Measurements from ENCODE around the gene EGFL8. TPM values are rescaled to one million over a fixed set of nuclear protein-coding genes. Genes with fewer than 3 reads are reported as not detected.

EGFL8 gene
- total and polyA plus RNA-seq, 12 donors: 1.3 to 103 (median 9.0) TPM

DNA sequence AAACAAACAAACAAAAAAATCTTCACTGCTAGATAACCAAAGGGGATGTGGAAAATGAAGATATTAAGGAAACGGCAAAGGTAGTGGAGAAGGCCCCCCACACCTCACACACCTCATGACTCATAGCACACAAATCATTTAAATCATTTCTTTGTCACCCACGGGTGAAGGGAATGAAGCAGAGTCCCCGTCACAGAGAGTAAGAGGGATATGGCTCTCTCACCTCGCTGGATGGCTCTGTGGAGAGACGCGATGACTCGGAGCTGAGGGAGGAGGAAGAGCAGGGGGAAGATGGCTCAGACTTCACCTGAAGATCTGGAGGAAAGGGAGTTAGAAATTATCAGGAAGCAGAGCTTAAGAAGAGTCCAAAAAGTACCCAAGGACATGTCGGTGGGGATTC, 37.5 kb upstream of the EGFL8 start:
- no peak for DNase-seq
- peaks cover 20 to 29% of the 10 kb centered on the region in 2 donors for H3K4me1 ChIP-seq (replicated peaks in 1 of 2)
- H3K36me3 ChIP-seq (replicated peaks in 1 of 2): peaks cover 0 to 38% of the 10 kb centered on the region in 2 donors
- H3K27ac ChIP-seq: no peak overlapping the region
- H3K27me3 ChIP-seq: no peaks in the 10 kb centered on the region
- H3K4me3 ChIP-seq: peak overlapping the region in 1 of 4 donors; percentile 96
- TF ChIP-seq, protein P1, sequence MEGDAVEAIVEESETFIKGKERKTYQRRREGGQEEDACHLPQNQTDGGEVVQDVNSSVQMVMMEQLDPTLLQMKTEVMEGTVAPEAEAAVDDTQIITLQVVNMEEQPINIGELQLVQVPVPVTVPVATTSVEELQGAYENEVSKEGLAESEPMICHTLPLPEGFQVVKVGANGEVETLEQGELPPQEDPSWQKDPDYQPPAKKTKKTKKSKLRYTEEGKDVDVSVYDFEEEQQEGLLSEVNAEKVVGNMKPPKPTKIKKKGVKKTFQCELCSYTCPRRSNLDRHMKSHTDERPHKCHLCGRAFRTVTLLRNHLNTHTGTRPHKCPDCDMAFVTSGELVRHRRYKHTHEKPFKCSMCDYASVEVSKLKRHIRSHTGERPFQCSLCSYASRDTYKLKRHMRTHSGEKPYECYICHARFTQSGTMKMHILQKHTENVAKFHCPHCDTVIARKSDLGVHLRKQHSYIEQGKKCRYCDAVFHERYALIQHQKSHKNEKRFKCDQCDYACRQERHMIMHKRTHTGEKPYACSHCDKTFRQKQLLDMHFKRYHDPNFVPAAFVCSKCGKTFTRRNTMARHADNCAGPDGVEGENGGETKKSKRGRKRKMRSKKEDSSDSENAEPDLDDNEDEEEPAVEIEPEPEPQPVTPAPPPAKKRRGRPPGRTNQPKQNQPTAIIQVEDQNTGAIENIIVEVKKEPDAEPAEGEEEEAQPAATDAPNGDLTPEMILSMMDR (IDR thresholded peaks at IDR 0.05): no peak
- TF ChIP-seq POLR2A (IDR thresholded peaks at IDR 0.05): no peak
- 36 to 44% (median 41%) methylated on average over 8 of the region's 8 CpGs for WGBS, 4 donors
- intact Hi-C loops (cut with DNase I): no loop called here
- H3K9me3 ChIP-seq (replicated peaks in 1 of 3): no peaks in the 10 kb centered on the region

DNA sequence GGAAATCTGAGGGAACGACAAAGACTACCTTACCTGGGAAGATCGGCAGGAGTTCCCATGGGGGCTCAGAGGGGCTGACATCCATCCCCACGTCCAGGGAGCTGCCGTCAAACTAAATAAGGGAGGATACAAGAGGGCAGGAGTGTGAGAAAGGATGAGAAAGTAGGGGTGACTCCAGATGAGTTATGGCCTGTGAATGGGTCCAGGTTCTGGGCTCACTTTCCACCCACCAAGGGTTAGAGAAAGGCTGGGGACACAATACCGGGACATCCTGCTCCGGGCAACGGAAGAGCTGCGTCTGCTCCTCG, 37.0 kb upstream of the EGFL8 start:
- TF ChIP-seq, protein P1 (IDR thresholded peaks at IDR 0.05): no peak
- no peak for TF ChIP-seq POLR2A (IDR thresholded peaks at IDR 0.05)
- no peaks in the 10 kb centered on the region for H3K27me3 ChIP-seq
- intact Hi-C loops (cut with DNase I): no loop called here
- H3K36me3 ChIP-seq (replicated peaks in 1 of 2): peaks cover 0 to 34% of the 10 kb centered on the region in 2 donors
- no peaks in the 10 kb centered on the region for H3K9me3 ChIP-seq (replicated peaks in 1 of 3)
- peaks cover 20 to 29% of the 10 kb centered on the region in 2 donors for H3K4me1 ChIP-seq (replicated peaks in 1 of 2)
- peak overlapping the region in 2 of 5 donors; percentile 79 to 94 for H3K27ac ChIP-seq
- WGBS, 4 donors: 2 to 7% (median 4%) methylated on average over 6 to 9 of the region's 9 CpGs
- no peak for DNase-seq
- peak overlapping the region in 3 of 4 donors; percentile 88 to 100 (median 96) for H3K4me3 ChIP-seq

DNA sequence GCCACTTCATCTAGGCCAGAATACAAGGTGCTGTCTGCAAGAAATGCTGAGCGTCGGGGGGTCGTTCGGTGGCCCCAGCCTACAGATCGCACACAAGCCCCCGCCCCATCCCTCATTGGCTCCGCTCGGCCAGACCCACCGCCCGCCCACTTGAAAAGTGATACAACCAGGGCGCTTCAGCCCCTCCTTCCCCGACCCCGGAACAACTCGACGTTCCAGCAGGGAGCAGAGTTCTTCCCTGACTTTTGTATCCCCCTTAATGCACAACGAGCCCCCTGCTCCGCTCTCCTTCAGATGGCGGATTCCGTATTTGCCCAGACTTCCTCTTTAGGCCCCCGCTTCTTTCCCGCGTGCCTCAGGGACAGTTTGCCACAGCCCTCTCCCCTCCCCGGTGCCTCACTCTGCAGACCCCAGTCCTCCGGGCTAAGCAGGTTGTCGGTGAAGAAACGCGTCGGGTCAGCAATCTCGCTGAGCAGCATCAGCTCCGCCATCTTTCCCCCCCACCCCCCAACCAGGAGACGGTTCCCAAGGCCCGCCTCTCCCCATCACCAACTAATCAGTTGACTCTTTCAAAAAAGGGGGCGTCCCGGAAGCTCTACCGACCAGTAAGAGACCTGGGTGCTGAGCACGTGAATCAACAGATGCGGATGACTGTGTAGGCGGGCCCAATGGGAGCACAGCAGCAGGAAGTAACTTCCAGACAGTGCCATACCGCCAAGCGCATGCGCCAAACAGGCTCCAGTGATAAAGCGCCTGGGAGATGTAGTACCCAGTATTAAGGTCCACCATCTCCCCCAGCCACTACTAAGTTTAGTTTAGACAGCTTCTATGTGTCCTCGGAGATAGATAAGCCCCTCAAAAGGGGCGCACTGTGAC, 36.4 kb upstream of the EGFL8 start, which contains the start of gene ATF6B:
TSS of gene ATF6B (minus strand) at position 530 of the 876 bp plus-strand sequence. CDS start at position 491, 39 bp downstream.
- Histone ChIP-seq H3K4me3 (peak within 1 kb of the TSS; percentile 54 to 100 (median 92)), H3K27ac (peak within 1 kb of the TSS; percentile 74 to 94 (median 88)), H3K9me3 (replicated peaks in 1 of 3) (no peaks in the 10 kb centered on the region), H3K36me3 (replicated peaks in 1 of 2) (peaks cover 0 to 32% of the 10 kb centered on the region in 2 donors), H3K27me3 (no peaks in the 10 kb centered on the region), H3K4me1 (replicated peaks in 1 of 2) (peaks cover 20 to 29% of the 10 kb centered on the region in 2 donors)
- intact Hi-C loops (cut with DNase I): no loop called here
- peak; percentile 97 to 100 (median 100) for DNase-seq
- 0 to 1% (median 1%) methylated on average over 29 to 44 of the region's 44 CpGs for WGBS, 4 donors
- TF ChIP-seq, protein P1 (IDR thresholded peaks at IDR 0.05): no peak
- TF ChIP-seq POLR2A (IDR thresholded peaks at IDR 0.05): peak; percentile 28 to 65

DNA sequence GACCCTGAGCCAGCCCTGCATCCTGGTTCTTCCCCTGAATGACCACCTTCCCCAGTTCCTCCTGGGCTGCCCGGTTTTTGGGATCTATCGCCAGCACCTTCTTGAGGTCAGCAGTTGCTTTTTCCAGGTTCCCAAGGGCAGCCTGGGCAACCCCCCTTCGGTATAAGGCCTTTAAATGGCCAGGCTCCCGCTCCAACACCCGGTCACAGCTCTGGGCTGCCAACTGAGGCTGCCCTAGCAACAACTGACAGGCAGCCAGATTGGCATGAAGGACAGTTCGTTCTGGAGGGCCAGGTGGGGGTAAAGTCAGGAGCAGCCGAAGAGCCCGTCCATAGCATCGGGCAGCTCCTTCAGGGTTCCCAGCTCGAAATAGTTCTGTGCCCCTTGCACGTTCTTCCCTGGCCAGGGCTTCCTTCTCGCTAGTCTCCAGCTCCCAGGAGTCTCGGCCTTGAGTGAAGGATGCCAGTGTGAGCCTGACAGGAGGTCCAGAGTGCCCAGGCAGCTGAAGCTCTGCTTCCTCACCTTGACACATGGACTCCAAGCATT, 35.6 kb upstream of the EGFL8 start:
- no peaks in the 10 kb centered on the region for H3K9me3 ChIP-seq (replicated peaks in 1 of 3)
- H3K4me3 ChIP-seq: peak overlapping the region in 1 of 4 donors; percentile 76
- WGBS, 4 donors: 79 to 84% (median 80%) methylated on average over 11 to 13 of the region's 13 CpGs
- H3K4me1 ChIP-seq (replicated peaks in 1 of 2): peaks cover 20 to 29% of the 10 kb centered on the region in 2 donors
- intact Hi-C loops (cut with DNase I): no loop called here
- peaks cover 0 to 25% of the 10 kb centered on the region in 2 donors for H3K36me3 ChIP-seq (replicated peaks in 1 of 2)
- DNase-seq: no peak
- no peak for TF ChIP-seq POLR2A (IDR thresholded peaks at IDR 0.05)
- TF ChIP-seq, protein P1 (IDR thresholded peaks at IDR 0.05): no peak
- peak overlapping the region in 4 of 5 donors; percentile 23 to 95 (median 90) for H3K27ac ChIP-seq
- no peaks in the 10 kb centered on the region for H3K27me3 ChIP-seq
